ENCODE results near the gene BRSK2.

GRCh38 chr11:1401171-1401445, 11.4 kb downstream of the BRSK2 start:
- TF ChIP-seq EZH2 (IDR thresholded peaks at IDR 0.05; ENCODE audit: borderline replicate concordance, low read length) = no peak
- TF ChIP-seq, protein P1, sequence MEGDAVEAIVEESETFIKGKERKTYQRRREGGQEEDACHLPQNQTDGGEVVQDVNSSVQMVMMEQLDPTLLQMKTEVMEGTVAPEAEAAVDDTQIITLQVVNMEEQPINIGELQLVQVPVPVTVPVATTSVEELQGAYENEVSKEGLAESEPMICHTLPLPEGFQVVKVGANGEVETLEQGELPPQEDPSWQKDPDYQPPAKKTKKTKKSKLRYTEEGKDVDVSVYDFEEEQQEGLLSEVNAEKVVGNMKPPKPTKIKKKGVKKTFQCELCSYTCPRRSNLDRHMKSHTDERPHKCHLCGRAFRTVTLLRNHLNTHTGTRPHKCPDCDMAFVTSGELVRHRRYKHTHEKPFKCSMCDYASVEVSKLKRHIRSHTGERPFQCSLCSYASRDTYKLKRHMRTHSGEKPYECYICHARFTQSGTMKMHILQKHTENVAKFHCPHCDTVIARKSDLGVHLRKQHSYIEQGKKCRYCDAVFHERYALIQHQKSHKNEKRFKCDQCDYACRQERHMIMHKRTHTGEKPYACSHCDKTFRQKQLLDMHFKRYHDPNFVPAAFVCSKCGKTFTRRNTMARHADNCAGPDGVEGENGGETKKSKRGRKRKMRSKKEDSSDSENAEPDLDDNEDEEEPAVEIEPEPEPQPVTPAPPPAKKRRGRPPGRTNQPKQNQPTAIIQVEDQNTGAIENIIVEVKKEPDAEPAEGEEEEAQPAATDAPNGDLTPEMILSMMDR (conservative IDR thresholded peaks at IDR 0.05 in 1 of 2, IDR thresholded peaks at IDR 0.05 in 1 of 2; ENCODE audit: extremely low read depth in 1 of 2, insufficient read depth in 1 of 2, low read depth in 1 of 2, low read length in 2 of 2) = no peak
